Measurements from ENCODE around the gene SLC17A1.

SLC17A1 gene

DNA sequence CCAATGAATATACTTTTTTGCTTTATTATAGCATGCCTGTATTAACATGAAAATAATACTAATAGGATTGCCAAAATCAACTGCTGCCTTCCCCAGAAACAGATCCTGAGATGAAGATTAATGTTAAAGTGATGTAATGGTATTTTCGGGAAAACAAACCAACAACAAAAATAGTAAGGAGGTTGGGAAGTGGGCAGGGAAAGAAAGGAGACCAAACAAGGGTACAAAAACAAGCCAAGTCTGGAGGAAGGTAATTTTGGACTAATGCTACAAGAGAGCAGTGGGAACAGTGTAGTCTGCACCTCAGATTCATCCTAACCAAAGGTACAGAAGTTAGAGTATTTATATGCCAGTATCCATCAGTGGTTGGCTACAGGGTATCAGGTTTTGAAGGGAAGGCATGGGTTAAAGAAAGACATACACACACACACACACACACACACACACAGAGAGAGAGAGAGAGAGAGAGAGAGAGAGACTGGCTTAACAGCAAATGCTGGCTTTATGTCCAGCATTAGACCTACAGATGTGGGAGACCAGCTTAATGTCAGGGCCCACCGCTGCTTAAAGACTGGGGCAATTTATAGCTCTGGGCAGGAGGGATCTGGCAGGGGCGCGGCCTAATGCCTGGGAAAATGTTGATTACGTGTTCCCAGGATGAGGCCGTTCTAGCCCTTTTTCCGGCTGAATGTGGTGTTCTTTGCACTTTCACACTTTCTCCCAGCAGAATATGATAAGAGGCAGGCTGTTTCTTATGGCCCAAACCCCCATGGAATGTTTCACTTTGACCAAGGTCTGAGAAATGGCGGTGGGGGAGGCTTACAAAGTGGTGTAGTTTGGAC, 3.8 kb upstream of the SLC17A1 start:
- no peak overlapping the region for H2AFZ ChIP-seq (ENCODE audit: low read depth, low read length)
- H3K9me3 ChIP-seq (ENCODE audit: insufficient read depth, low read length) = no peaks in the 10 kb centered on the region
- H4K20me1 ChIP-seq (ENCODE audit: insufficient read depth, low read length) = no peaks in the 10 kb centered on the region
- peaks cover 11% of the 10 kb centered on the region; the same call in 1 of the 2 replicates for H3K27me3 ChIP-seq (ENCODE audit: low read depth, low read length)
- H3K4me1 ChIP-seq (ENCODE audit: low read length) = peaks cover 7% of the 10 kb centered on the region
- TF ChIP-seq, protein P1, sequence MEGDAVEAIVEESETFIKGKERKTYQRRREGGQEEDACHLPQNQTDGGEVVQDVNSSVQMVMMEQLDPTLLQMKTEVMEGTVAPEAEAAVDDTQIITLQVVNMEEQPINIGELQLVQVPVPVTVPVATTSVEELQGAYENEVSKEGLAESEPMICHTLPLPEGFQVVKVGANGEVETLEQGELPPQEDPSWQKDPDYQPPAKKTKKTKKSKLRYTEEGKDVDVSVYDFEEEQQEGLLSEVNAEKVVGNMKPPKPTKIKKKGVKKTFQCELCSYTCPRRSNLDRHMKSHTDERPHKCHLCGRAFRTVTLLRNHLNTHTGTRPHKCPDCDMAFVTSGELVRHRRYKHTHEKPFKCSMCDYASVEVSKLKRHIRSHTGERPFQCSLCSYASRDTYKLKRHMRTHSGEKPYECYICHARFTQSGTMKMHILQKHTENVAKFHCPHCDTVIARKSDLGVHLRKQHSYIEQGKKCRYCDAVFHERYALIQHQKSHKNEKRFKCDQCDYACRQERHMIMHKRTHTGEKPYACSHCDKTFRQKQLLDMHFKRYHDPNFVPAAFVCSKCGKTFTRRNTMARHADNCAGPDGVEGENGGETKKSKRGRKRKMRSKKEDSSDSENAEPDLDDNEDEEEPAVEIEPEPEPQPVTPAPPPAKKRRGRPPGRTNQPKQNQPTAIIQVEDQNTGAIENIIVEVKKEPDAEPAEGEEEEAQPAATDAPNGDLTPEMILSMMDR (IDR thresholded peaks at IDR 0.05; ENCODE audit: low read depth, low read length) = no peak
- TF ChIP-seq EZH2phosphoT487 (IDR thresholded peaks at IDR 0.05; ENCODE audit: low read depth) = no peak
- no peak overlapping the region for H3K9ac ChIP-seq (ENCODE audit: low read length)
- no peaks in the 10 kb centered on the region for H3K36me3 ChIP-seq (replicated peaks; ENCODE audit: low read depth, low read length)
- no peak overlapping the region for H3K27ac ChIP-seq (ENCODE audit: low read length)
- H3K4me3 ChIP-seq (ENCODE audit: low read length) = no peak overlapping the region
- no peak overlapping the region for H3K4me2 ChIP-seq (ENCODE audit: low read length)
- no peaks in the 10 kb centered on the region for H3K79me2 ChIP-seq (ENCODE audit: low read length)

DNA sequence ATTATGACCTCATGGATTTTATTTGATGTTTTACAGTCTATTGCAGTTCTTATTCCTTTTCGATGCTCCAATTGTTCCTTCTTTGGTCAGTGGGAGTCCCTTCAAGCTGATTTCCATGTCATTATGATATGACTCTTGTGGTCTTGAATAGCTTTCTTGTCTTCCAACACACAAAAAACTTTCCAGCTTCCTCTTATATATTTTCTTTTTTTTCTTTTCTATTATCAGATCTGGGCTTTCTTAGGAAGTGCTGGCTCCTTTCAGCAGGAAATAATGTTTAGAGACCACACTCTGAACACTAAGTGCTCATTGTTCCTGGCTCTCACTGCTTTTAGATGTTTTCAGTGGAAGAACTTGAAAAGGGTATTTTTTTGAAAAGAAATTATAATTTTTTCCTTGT, 3.1 kb upstream of the SLC17A1 start:
- H3K36me3 ChIP-seq (replicated peaks; ENCODE audit: low read depth, low read length) = no peaks in the 10 kb centered on the region

DNA sequence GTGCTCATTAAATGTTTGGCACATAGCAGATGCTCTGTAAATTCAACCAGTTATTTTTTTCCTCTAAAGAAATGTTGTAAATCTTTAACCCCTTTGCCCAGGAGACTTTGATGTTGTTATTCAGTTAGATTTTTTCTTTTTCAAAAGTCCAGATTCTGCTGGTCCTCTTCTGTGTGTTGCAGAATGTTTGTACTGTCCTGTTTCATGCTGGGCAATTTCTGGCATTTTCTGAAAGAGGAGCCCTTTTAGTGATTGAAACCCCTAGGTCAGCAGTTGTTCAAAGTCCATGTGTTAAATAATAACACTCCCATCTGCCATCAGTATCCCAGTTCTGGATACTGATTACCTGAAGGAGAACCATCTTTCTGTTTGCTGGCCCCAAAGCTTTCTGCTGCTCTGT, 1.3 kb upstream of the SLC17A1 start:
- no peaks in the 10 kb centered on the region for H3K79me2 ChIP-seq (ENCODE audit: low read length)

More for the DNA sequence above, 3.1 kb upstream of the SLC17A1 start:
- Histone ChIP-seq H3K9me3 (ENCODE audit: insufficient read depth, low read length) (no peaks in the 10 kb centered on the region), H3K4me2 (ENCODE audit: low read length) (no peak overlapping the region), H3K4me1 (ENCODE audit: low read length) (peaks cover 7% of the 10 kb centered on the region), H3K27me3 (ENCODE audit: low read depth, low read length) (peaks cover 11% of the 10 kb centered on the region; the same call in 1 of the 2 replicates), H3K9ac (ENCODE audit: low read length) (no peak overlapping the region), H3K79me2 (ENCODE audit: low read length) (no peaks in the 10 kb centered on the region), H3K27ac (ENCODE audit: low read length) (no peak overlapping the region), H2AFZ (ENCODE audit: low read depth, low read length) (no peak overlapping the region), H3K4me3 (ENCODE audit: low read length) (no peak overlapping the region), H4K20me1 (ENCODE audit: insufficient read depth, low read length) (no peaks in the 10 kb centered on the region)
- TF ChIP-seq, protein P1 (IDR thresholded peaks at IDR 0.05; ENCODE audit: low read depth, low read length) = no peak
- no peak for TF ChIP-seq EZH2phosphoT487 (IDR thresholded peaks at IDR 0.05; ENCODE audit: low read depth)

DNA sequence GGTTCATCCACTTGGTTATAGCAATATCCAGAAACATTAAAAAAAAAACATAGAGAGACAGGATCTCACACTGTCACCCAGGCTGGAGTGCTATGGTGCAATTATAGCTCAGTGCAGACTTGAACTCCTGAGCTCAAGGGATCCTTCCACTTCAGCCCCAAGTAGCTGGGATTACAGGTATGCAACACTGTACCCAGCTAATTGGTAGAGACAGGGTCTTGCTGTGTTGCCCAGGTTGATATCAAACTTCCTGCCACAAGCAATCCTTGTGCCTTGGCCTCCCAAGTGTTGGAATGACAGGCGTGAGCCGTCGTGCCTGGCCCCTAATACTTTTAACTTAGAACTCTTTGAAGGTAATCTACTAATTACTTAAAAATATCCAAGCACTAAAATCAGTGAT, 818 bp upstream of the SLC17A1 start:
- Histone ChIP-seq H2AFZ (ENCODE audit: low read depth, low read length) (no peak overlapping the region), H3K4me3 (ENCODE audit: low read length) (no peak overlapping the region), H3K9me3 (ENCODE audit: insufficient read depth, low read length) (no peaks in the 10 kb centered on the region), H3K36me3 (replicated peaks; ENCODE audit: low read depth, low read length) (no peaks in the 10 kb centered on the region), H3K79me2 (ENCODE audit: low read length) (no peaks in the 10 kb centered on the region), H3K27ac (ENCODE audit: low read length) (no peak overlapping the region), H3K4me2 (ENCODE audit: low read length) (no peak overlapping the region), H3K4me1 (ENCODE audit: low read length) (peaks cover 14% of the 10 kb centered on the region), H4K20me1 (ENCODE audit: insufficient read depth, low read length) (no peaks in the 10 kb centered on the region), H3K9ac (ENCODE audit: low read length) (no peak overlapping the region), H3K27me3 (ENCODE audit: low read depth, low read length) (0 out of 2 replicates have a peak, but pooled peaks cover 7% of the 10 kb centered on the region)
- TF ChIP-seq EZH2phosphoT487 (IDR thresholded peaks at IDR 0.05; ENCODE audit: low read depth) = no peak
- TF ChIP-seq, protein P1 (IDR thresholded peaks at IDR 0.05; ENCODE audit: low read depth, low read length) = no peak

More for the DNA sequence above, 1.3 kb upstream of the SLC17A1 start:
- H3K9me3 ChIP-seq (ENCODE audit: insufficient read depth, low read length) = no peaks in the 10 kb centered on the region
- H2AFZ ChIP-seq (ENCODE audit: low read depth, low read length) = no peak overlapping the region
- no peak overlapping the region for H3K9ac ChIP-seq (ENCODE audit: low read length)
- peaks cover 14% of the 10 kb centered on the region for H3K4me1 ChIP-seq (ENCODE audit: low read length)
- H3K4me2 ChIP-seq (ENCODE audit: low read length) = no peak overlapping the region
- H3K4me3 ChIP-seq (ENCODE audit: low read length) = no peak overlapping the region
- H3K27ac ChIP-seq (ENCODE audit: low read length) = no peak overlapping the region
- TF ChIP-seq, protein P1 (IDR thresholded peaks at IDR 0.05; ENCODE audit: low read depth, low read length) = no peak
- no peak for TF ChIP-seq EZH2phosphoT487 (IDR thresholded peaks at IDR 0.05; ENCODE audit: low read depth)
- H4K20me1 ChIP-seq (ENCODE audit: insufficient read depth, low read length) = no peaks in the 10 kb centered on the region
- 0 out of 2 replicates have a peak, but pooled peaks cover 7% of the 10 kb centered on the region for H3K27me3 ChIP-seq (ENCODE audit: low read depth, low read length)
- no peaks in the 10 kb centered on the region for H3K36me3 ChIP-seq (replicated peaks; ENCODE audit: low read depth, low read length)
